ENCODE measurements around the gene ASPHD1. TPM values are rescaled to one million over a fixed set of nuclear protein-coding genes. Genes with fewer than 3 reads are reported as not detected.

ASPHD1 gene
- total and polyA plus RNA-seq, 2 of the 8 experiments (the other 6 are each of a cell fraction or from before 2014, with no cell fraction given) = 14.5 to 18.6 TPM

DNA sequence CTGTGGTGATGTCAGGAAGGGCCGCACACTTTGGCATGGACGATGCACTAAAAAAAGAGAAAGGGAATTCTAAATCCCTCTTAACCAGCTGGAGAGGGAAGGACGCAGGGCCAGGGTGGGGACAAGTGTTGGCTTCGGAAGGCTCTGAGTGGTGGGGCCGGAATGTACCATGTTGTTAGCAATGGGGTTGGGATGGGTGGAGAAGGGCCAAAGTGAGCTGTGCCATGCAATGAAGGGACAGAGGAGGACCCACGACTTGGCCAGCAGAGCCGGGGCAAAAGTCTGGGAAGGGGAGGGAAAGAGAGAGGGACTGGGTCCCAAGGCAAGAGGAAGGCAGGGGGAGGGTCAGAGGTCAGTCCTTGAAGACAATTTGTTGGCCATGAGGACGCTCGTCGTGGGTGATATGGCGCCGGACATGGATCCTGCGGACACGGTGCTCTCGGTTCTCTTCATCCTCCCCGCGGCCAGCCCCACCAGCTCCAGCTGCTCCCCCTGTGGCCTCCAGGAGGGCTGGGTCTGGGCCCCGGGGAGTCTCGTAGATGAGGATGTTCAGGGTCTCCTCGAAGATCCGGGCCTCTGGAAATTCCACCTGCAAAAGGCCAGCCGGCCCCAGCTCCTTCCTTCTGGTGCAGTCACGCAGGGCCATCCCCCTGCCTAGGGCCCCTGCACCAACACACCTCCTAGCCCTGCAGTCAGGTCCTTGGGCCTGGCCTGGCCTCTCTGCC is 6.4 kb downstream of the ASPHD1 start (continued):
- no peak for TF ChIP-seq CHD2 (IDR thresholded peaks at IDR 0.05; ENCODE audit: low read length)
- TF ChIP-seq, protein P1, sequence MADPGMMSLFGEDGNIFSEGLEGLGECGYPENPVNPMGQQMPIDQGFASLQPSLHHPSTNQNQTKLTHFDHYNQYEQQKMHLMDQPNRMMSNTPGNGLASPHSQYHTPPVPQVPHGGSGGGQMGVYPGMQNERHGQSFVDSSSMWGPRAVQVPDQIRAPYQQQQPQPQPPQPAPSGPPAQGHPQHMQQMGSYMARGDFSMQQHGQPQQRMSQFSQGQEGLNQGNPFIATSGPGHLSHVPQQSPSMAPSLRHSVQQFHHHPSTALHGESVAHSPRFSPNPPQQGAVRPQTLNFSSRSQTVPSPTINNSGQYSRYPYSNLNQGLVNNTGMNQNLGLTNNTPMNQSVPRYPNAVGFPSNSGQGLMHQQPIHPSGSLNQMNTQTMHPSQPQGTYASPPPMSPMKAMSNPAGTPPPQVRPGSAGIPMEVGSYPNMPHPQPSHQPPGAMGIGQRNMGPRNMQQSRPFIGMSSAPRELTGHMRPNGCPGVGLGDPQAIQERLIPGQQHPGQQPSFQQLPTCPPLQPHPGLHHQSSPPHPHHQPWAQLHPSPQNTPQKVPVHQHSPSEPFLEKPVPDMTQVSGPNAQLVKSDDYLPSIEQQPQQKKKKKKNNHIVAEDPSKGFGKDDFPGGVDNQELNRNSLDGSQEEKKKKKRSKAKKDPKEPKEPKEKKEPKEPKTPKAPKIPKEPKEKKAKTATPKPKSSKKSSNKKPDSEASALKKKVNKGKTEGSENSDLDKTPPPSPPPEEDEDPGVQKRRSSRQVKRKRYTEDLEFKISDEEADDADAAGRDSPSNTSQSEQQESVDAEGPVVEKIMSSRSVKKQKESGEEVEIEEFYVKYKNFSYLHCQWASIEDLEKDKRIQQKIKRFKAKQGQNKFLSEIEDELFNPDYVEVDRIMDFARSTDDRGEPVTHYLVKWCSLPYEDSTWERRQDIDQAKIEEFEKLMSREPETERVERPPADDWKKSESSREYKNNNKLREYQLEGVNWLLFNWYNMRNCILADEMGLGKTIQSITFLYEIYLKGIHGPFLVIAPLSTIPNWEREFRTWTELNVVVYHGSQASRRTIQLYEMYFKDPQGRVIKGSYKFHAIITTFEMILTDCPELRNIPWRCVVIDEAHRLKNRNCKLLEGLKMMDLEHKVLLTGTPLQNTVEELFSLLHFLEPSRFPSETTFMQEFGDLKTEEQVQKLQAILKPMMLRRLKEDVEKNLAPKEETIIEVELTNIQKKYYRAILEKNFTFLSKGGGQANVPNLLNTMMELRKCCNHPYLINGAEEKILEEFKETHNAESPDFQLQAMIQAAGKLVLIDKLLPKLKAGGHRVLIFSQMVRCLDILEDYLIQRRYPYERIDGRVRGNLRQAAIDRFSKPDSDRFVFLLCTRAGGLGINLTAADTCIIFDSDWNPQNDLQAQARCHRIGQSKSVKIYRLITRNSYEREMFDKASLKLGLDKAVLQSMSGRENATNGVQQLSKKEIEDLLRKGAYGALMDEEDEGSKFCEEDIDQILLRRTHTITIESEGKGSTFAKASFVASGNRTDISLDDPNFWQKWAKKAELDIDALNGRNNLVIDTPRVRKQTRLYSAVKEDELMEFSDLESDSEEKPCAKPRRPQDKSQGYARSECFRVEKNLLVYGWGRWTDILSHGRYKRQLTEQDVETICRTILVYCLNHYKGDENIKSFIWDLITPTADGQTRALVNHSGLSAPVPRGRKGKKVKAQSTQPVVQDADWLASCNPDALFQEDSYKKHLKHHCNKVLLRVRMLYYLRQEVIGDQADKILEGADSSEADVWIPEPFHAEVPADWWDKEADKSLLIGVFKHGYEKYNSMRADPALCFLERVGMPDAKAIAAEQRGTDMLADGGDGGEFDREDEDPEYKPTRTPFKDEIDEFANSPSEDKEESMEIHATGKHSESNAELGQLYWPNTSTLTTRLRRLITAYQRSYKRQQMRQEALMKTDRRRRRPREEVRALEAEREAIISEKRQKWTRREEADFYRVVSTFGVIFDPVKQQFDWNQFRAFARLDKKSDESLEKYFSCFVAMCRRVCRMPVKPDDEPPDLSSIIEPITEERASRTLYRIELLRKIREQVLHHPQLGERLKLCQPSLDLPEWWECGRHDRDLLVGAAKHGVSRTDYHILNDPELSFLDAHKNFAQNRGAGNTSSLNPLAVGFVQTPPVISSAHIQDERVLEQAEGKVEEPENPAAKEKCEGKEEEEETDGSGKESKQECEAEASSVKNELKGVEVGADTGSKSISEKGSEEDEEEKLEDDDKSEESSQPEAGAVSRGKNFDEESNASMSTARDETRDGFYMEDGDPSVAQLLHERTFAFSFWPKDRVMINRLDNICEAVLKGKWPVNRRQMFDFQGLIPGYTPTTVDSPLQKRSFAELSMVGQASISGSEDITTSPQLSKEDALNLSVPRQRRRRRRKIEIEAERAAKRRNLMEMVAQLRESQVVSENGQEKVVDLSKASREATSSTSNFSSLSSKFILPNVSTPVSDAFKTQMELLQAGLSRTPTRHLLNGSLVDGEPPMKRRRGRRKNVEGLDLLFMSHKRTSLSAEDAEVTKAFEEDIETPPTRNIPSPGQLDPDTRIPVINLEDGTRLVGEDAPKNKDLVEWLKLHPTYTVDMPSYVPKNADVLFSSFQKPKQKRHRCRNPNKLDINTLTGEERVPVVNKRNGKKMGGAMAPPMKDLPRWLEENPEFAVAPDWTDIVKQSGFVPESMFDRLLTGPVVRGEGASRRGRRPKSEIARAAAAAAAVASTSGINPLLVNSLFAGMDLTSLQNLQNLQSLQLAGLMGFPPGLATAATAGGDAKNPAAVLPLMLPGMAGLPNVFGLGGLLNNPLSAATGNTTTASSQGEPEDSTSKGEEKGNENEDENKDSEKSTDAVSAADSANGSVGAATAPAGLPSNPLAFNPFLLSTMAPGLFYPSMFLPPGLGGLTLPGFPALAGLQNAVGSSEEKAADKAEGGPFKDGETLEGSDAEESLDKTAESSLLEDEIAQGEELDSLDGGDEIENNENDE (IDR thresholded peaks at IDR 0.05; ENCODE audit: insufficient replicate concordance, low read length) = no peak
- TF ChIP-seq RNF2 (IDR thresholded peaks at IDR 0.05; ENCODE audit: borderline replicate concordance, low read depth, low read length, missing control alignments, poor library complexity, severe bottlenecking) = no peak
- no peak for TF ChIP-seq SP4 (IDR thresholded peaks at IDR 0.05; ENCODE audit: low read length)
- TF ChIP-seq, protein P2, sequence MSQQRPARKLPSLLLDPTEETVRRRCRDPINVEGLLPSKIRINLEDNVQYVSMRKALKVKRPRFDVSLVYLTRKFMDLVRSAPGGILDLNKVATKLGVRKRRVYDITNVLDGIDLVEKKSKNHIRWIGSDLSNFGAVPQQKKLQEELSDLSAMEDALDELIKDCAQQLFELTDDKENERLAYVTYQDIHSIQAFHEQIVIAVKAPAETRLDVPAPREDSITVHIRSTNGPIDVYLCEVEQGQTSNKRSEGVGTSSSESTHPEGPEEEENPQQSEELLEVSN (IDR thresholded peaks at IDR 0.05) = no peak
- TF ChIP-seq SP1 (IDR thresholded peaks at IDR 0.05; ENCODE audit: low read depth, low read length) = no peak
- TF ChIP-seq, protein P3, sequence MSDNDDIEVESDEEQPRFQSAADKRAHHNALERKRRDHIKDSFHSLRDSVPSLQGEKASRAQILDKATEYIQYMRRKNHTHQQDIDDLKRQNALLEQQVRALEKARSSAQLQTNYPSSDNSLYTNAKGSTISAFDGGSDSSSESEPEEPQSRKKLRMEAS (IDR thresholded peaks at IDR 0.05) = no peak

Measured in H1 (cell line).